ENCODE data around the gene PQBP1. TPM values are rescaled to one million over a fixed set of nuclear protein-coding genes. Genes with fewer than 3 reads are reported as not detected.

The PQBP1 gene
- total RNA-seq, 1 donor from 2014 or later: 80.1 TPM

DNA sequence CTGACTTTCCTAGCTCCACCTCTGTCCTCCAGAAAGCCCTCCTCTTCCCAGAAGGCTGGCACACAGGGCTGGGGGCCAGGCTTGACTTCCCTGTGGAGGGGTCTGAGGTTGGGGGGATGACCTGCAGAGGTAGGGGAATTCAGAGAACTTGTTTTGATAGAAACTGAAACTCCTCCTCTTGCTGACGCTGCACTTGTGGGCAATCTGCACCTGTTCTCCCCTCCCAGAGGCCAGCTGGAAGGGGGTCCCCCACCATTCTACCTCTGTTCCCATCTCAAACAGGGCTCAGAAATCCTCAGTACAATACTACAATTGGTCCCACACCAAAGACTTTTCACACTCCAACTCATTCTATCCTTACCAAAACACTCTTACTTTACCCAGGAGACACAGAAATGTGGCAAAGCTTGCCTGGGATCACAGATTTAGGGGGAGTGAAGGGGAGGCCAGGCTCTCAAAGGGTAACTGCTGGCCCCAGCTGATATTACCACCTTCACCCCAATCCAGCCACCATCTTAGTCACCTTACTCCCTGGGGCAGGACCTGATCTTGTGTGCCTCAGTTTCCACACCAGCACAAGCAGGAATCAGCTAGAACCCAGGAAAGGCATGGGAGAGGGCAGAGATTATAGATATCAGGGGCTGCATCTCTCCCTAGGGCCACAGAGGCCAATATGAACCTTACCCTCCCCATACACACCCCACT, 41.1 kb downstream of the PQBP1 start:
- H3K9me3 Mint-ChIP-seq (ENCODE audit: unreplicated experiment): no peaks in the 10 kb centered on the region
- H3K27me3 Mint-ChIP-seq (ENCODE audit: unreplicated experiment): peaks cover 4% of the 10 kb centered on the region
- TF ChIP-seq, protein P1, sequence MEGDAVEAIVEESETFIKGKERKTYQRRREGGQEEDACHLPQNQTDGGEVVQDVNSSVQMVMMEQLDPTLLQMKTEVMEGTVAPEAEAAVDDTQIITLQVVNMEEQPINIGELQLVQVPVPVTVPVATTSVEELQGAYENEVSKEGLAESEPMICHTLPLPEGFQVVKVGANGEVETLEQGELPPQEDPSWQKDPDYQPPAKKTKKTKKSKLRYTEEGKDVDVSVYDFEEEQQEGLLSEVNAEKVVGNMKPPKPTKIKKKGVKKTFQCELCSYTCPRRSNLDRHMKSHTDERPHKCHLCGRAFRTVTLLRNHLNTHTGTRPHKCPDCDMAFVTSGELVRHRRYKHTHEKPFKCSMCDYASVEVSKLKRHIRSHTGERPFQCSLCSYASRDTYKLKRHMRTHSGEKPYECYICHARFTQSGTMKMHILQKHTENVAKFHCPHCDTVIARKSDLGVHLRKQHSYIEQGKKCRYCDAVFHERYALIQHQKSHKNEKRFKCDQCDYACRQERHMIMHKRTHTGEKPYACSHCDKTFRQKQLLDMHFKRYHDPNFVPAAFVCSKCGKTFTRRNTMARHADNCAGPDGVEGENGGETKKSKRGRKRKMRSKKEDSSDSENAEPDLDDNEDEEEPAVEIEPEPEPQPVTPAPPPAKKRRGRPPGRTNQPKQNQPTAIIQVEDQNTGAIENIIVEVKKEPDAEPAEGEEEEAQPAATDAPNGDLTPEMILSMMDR (IDR thresholded peaks at IDR 0.05; ENCODE audit: unreplicated experiment): no peak
- peaks cover 8% of the 10 kb centered on the region for H3K4me1 Mint-ChIP-seq (ENCODE audit: unreplicated experiment)
- H3K4me3 Mint-ChIP-seq (ENCODE audit: unreplicated experiment): no peak overlapping the region
- no peak for DNase-seq (ENCODE audit: low spot score)
- peaks cover 20% of the 10 kb centered on the region for H3K36me3 Mint-ChIP-seq (ENCODE audit: low read depth, unreplicated experiment)
- no peak overlapping the region for H3K27ac Mint-ChIP-seq (ENCODE audit: unreplicated experiment)

DNA sequence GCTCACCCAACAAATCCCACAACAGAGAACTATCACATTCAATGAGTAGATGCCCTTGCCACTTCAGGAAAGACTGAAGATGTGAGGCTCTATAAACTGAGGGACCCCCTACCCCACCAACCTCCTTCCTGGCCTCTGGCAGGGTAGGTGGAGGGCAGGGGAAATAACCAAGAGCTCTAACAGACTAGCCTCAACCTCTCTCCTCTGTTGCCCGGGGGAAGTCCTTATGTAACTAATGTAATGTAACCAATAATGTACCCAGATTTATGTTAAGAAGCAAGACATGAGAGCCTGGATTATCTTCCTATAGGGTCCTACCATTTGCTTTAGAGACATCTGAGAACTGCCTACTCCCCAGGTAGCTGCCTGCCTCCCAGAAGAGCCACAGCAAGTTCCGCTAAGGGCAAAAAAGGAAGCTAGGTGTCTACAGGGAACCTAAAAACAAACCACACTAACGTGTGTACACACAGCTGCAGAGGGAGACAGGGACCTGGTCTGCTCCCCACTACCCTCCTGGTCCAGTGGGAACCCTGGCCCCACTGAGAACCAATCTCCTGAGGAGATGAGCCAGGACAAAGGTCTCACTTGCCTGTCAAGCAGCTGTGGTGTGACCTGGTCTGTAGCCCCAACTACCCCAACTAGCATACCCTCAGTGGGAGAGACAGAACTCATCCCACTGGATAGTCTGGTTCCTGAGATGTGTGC, 41.9 kb downstream of the PQBP1 start:
- H3K9me3 Mint-ChIP-seq (ENCODE audit: unreplicated experiment): no peaks in the 10 kb centered on the region
- peaks cover 8% of the 10 kb centered on the region for H3K4me1 Mint-ChIP-seq (ENCODE audit: unreplicated experiment)
- no peak overlapping the region for H3K4me3 Mint-ChIP-seq (ENCODE audit: unreplicated experiment)
- TF ChIP-seq, protein P1 (IDR thresholded peaks at IDR 0.05; ENCODE audit: unreplicated experiment): no peak
- H3K27me3 Mint-ChIP-seq (ENCODE audit: unreplicated experiment): peaks cover 4% of the 10 kb centered on the region
- peaks cover 20% of the 10 kb centered on the region for H3K36me3 Mint-ChIP-seq (ENCODE audit: low read depth, unreplicated experiment)
- H3K27ac Mint-ChIP-seq (ENCODE audit: unreplicated experiment): no peak overlapping the region
- no peak for DNase-seq (ENCODE audit: low spot score)

DNA sequence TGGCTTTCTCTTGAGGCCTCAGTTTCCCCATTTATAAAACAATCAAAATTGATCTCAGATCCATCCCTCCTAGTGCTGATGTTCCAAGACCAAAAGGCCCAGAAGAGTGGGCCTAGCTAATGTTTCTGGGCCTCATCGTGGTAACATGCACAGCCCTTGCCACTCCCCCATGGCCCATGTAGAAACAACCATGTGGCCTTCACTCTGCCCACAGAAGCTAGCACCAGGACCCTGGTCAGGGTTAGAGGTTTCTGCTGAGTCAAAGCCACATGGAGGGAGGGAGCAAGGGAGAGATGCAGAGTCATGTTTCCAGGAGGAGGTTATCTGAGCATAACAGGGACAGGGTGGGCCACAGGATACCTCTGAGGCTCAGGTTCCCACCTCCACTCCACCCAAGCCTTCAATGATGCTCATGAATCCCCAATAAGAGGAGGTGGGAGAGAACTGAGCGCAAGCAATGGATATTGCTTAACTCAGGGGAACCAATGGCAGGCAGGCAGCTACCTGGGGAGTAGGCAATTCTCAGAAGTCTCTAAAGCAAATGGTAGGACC, 42.8 kb downstream of the PQBP1 start:
- Mint-ChIP-seq H3K4me1 (ENCODE audit: unreplicated experiment) (peaks cover 8% of the 10 kb centered on the region), H3K27ac (ENCODE audit: unreplicated experiment) (no peak overlapping the region)

DNA sequence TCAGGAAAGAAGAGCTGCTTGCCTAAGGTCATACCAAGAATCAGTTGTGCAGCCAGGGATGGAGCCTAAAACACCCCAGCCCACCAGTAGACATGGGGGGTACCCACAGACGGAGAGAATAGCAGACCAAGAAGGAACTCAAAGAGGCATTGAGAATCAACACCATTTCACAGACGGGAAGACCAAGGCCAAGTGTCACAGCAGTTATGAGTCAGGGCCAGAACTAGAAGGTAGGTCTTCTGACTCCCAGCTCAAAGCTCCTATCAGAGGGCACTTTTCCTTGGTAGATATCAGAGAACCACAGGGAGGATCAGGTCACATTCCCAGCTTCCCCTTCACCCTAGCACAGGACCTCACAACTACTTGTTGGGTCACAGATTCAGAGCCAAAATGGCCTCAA, 45.2 kb downstream of the PQBP1 start:
- Mint-ChIP-seq H3K36me3 (ENCODE audit: low read depth, unreplicated experiment) (peaks cover 20% of the 10 kb centered on the region), H3K4me1 (ENCODE audit: unreplicated experiment) (peaks cover 8% of the 10 kb centered on the region), H3K27me3 (ENCODE audit: unreplicated experiment) (peaks cover 6% of the 10 kb centered on the region), H3K4me3 (ENCODE audit: unreplicated experiment) (no peak overlapping the region), H3K9me3 (ENCODE audit: unreplicated experiment) (no peaks in the 10 kb centered on the region), H3K27ac (ENCODE audit: unreplicated experiment) (no peak overlapping the region)
- DNase-seq (ENCODE audit: low spot score): no peak
- TF ChIP-seq, protein P1 (IDR thresholded peaks at IDR 0.05; ENCODE audit: unreplicated experiment): no peak

More for the DNA sequence above, 42.8 kb downstream of the PQBP1 start:
- no peak overlapping the region for H3K4me3 Mint-ChIP-seq (ENCODE audit: unreplicated experiment)
- peaks cover 20% of the 10 kb centered on the region for H3K36me3 Mint-ChIP-seq (ENCODE audit: low read depth, unreplicated experiment)
- no peaks in the 10 kb centered on the region for H3K9me3 Mint-ChIP-seq (ENCODE audit: unreplicated experiment)
- peaks cover 4% of the 10 kb centered on the region for H3K27me3 Mint-ChIP-seq (ENCODE audit: unreplicated experiment)
- TF ChIP-seq, protein P1 (IDR thresholded peaks at IDR 0.05; ENCODE audit: unreplicated experiment): no peak
- no peak for DNase-seq (ENCODE audit: low spot score)

All from endothelial cell (in vitro differentiated cells).